GM10266 (cell line): Measurements from ENCODE around the gene WNT2B.

Experiments used
- DNase-seq: peaks from one replicate; pipeline ENCODE4 v3.0.0; 2012; ENCODE audit errors: extremely low spot score
- CTCF ChIP-seq: IDR thresholded peaks from 2 replicates; pipeline ENCODE4 v1.5.1; 2012; ENCODE audit warnings: mild to moderate bottlenecking, low read depth; ENCODE audit not compliant: control insufficient read depth, insufficient read depth; ENCODE audit errors: missing control alignments

Gene WNT2B

DNA sequence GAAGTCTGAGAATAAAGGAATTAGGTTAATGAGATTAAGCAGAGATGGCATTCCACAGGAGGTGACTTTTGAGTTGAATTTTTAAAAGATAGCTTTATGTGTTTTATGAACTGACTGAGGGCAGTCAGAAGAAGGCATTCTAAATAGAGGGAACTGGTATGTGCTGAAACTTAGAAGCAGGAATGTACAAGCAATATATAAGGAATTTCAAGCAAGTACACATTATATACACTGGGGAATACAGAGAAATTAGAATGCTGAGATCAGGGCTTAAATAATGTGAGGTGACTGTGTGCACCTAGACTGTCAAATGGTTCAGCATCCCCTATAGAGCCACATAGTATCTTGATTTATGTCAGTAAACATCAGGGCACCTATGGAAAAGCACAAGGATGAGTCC is 19.3 kb downstream of the WNT2B start:
- no peak for TF ChIP-seq CTCF

DNA sequence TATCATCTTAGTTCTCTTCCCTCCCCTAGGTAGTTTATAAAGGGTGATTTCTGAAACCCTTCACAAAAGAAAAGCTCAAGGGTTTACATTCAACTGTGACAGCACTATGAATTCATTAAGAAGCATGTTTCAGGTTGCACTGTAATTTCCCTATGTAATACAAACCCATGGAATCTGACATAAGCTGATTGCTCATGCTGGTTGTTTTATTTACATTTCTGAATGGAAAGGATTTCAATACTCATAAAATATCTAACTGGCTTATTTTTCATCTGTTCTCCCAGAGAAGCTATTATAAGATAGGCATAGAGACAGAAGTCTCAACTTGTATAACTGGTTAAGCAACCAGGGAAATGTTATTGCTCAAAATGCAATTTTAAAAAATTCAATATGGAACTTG is 20.5 kb downstream of the WNT2B start:
- no peak for TF ChIP-seq CTCF
- no peak for DNase-seq

More for the DNA sequence above, 19.3 kb downstream of the WNT2B start:
- DNase-seq, result no peak

DNA sequence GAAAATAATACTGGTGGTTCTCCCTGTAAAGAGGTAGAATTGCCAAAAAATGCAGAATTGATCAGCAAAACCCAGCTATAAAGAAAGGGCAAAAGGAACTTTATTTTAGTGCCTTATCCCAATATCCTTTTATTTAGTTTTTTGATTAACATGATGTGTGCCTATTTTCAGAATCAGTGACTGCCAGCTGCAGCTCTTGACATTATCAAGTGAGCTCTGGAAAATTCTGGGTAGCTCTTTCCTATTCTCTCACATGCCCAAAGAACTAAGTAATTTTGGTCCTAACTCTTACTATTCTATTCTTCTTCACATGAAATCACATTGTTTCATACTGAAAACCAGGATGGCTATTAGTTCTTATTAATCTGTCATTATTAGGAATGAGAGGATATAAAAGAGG is 22.1 kb downstream of the WNT2B start:
- no peak for TF ChIP-seq CTCF
- DNase-seq, result no peak

DNA sequence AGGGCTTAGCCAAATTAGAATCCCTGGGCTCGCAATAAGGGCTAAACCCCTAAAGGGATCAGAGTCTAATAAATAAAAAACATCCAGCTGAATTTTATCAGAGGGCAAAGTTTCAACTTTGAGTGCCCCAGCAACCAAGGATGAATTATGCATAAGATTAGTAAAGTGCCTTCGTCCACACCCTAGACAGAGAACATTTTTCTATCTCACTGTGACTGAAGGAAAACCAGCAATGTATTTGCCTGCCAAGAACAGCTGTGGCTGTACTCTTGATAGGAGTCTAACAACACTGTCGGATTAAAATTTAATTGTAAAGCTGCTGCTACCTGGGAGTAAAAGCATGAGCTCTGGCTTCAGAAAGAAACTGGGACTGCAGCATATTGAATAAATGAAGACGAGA is 23.3 kb downstream of the WNT2B start:
- DNase-seq, result no peak
- TF ChIP-seq CTCF, result no peak

DNA sequence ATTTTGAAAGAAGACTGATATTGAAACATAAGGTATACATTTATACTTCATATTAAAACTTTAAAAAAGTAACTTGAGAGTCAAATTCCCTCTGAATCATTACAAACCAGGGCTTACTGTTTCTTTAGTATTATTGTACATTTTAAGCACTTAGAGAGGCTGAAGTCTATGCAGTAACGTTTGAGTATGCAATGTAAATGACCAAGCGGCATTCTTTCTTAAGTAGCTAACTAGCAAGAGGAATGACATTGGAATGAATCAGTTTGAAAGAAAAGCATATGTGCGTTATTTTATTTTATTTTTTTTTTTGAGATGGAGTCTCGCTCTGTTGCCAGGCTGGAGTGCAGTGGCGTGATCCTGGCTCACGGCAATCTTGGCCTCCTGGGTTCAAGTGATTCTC is 24.3 kb downstream of the WNT2B start:
- TF ChIP-seq CTCF, result no peak
- DNase-seq, result no peak

GRCh38 chr1:112536561-112536960 is 27.8 kb downstream of the WNT2B start:
- no peak for TF ChIP-seq CTCF

GRCh38 chr1:112537456-112537855 is 28.7 kb downstream of the WNT2B start:
- TF ChIP-seq CTCF, result no peak
- no peak for DNase-seq

More at GRCh38 chr1:112536561-112536960, 27.8 kb downstream of the WNT2B start:
- DNase-seq, result no peak
